ENCODE measurements around the gene ARHGAP24. TPM values are rescaled to one million over a fixed set of nuclear protein-coding genes. Genes with fewer than 3 reads are reported as not detected.

Gene ARHGAP24
- total and polyA plus RNA-seq, 3 experiments from 2014 or later: not detected

DNA sequence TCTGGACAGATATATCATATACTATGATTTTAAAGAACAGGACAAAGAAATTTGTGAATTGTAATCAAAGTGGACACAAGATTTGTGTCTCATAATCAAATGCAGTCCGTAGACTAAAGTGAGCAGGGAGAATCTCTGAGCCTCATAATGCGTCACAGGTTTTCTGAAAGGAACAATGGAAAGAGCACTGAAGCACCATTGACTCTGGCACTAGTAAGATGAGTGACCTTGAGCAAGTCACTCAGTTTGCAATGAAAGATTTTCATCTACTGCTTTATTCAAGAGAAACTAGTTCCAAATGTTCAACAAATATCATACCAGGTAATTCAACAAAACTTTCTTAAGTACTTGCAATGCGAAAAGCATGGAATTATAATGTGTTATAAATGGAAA is 569.6 kb downstream of the ARHGAP24 start:
- no peak for DNase-seq
- CTCF ChIA-PET: interaction anchor here (0.9 kb wide), 1 partner anchor 25 kb away, joined by 3 read pairs; no protein-coding TSS in a partner anchor
- no peak overlapping the region for H3K4me3 ChIP-seq (ENCODE audit: low read length)
- POLR2A ChIA-PET: no interaction called here
- no peaks in the 10 kb centered on the region for H3K36me3 ChIP-seq (ENCODE audit: insufficient read depth, low read length)
- H3K27ac ChIP-seq (ENCODE audit: low read depth, low read length): no peak overlapping the region
- no peaks in the 10 kb centered on the region for H3K27me3 ChIP-seq (ENCODE audit: insufficient read depth, low read length, poor library complexity, severe bottlenecking)
- Mint-ChIP-seq H3K4me3 (no peak overlapping the region), H3K4me1 (no peaks in the 10 kb centered on the region), H3K27me3 (no peaks in the 10 kb centered on the region), H3K9me3 (no peaks in the 10 kb centered on the region), H3K27ac (no peak overlapping the region), H3K36me3 (no peaks in the 10 kb centered on the region)
- H3K9me3 ChIP-seq (ENCODE audit: low read length): no peaks in the 10 kb centered on the region
- no peaks in the 10 kb centered on the region for H3K4me1 ChIP-seq (ENCODE audit: insufficient read depth, low read length)

- Histone ChIP-seq H3K9me3 (ENCODE audit: low read length) (no peaks in the 10 kb centered on the region), H3K36me3 (ENCODE audit: insufficient read depth, low read length) (no peaks in the 10 kb centered on the region), H3K27ac (ENCODE audit: low read depth, low read length) (no peak overlapping the region), H3K4me1 (ENCODE audit: insufficient read depth, low read length) (no peaks in the 10 kb centered on the region), H3K27me3 (ENCODE audit: insufficient read depth, low read length, poor library complexity, severe bottlenecking) (no peaks in the 10 kb centered on the region), H3K4me3 (ENCODE audit: low read length) (no peak overlapping the region)
- H3K4me3 Mint-ChIP-seq: no peak overlapping the region
- POLR2A ChIA-PET: no interaction called here
- H3K36me3 Mint-ChIP-seq: no peaks in the 10 kb centered on the region
- no peak overlapping the region for H3K27ac Mint-ChIP-seq
- DNase-seq: no peak
- CTCF ChIA-PET: no interaction called here
- H3K4me1 Mint-ChIP-seq: no peaks in the 10 kb centered on the region
- H3K27me3 Mint-ChIP-seq: no peaks in the 10 kb centered on the region
- no peaks in the 10 kb centered on the region for H3K9me3 Mint-ChIP-seq
Observed at GRCh38 chr4:86048426-86048825, 573.5 kb downstream of the ARHGAP24 start.

- Histone ChIP-seq H3K36me3 (ENCODE audit: insufficient read depth, low read length) (no peaks in the 10 kb centered on the region), H3K4me3 (ENCODE audit: low read length) (no peak overlapping the region), H3K27ac (ENCODE audit: low read depth, low read length) (no peak overlapping the region), H3K9me3 (ENCODE audit: low read length) (no peaks in the 10 kb centered on the region), H3K27me3 (ENCODE audit: insufficient read depth, low read length, poor library complexity, severe bottlenecking) (no peaks in the 10 kb centered on the region), H3K4me1 (ENCODE audit: insufficient read depth, low read length) (no peaks in the 10 kb centered on the region)
- DNase-seq: no peak
- Mint-ChIP-seq H3K4me3 (no peak overlapping the region), H3K9me3 (no peaks in the 10 kb centered on the region), H3K27me3 (no peaks in the 10 kb centered on the region), H3K27ac (no peak overlapping the region), H3K4me1 (no peaks in the 10 kb centered on the region), H3K36me3 (no peaks in the 10 kb centered on the region)
- ChIA-PET POLR2A (no interaction called here), CTCF (no interaction called here)
Observed at GRCh38 chr4:86050496-86050895, 575.5 kb downstream of the ARHGAP24 start.
